Liver (tissue), 9 donors: ENCODE data around the gene GSKIP. TPM values are rescaled to one million over a fixed set of nuclear protein-coding genes. Genes with fewer than 3 reads are reported as not detected.

Experiments used
- DNase-seq: peaks from one replicate; pipeline ENCODE4 v3.0.0-alpha.2; 2017; ENCODE audit warnings: low spot score
- H3K27ac ChIP-seq, 2 donors: one replicate each; pipeline ENCODE4 v1.7.0; 2013; ENCODE audit warnings: inconsistent platforms in 2 of 2, low read length in 2 of 2, control low read depth in 1 of 2, low read depth in 1 of 2, mild to moderate bottlenecking in 1 of 2
- H3K27me3 ChIP-seq, 4 donors: one replicate each; pipeline versions ENCODE4 v1.6.1 to v1.7.0; 2013; ENCODE audit warnings: low read length in 3 of 4, inconsistent platforms in 1 of 4, mild to moderate bottlenecking in 1 of 4, moderate library complexity in 1 of 4; ENCODE audit not compliant: control insufficient read depth in 4 of 4, insufficient read depth in 4 of 4
- H3K36me3 ChIP-seq, 4 donors: one replicate each; pipeline versions ENCODE4 v1.6.1 to v1.7.0; 2013; ENCODE audit warnings: low read length in 3 of 4, mild to moderate bottlenecking in 3 of 4, low read depth in 1 of 4, moderate library complexity in 1 of 4; ENCODE audit not compliant: control insufficient read depth in 4 of 4, insufficient read depth in 3 of 4
- H3K4me1 ChIP-seq, 4 donors: one replicate each; pipeline versions ENCODE4 v1.6.1 to v1.7.0; 2013; ENCODE audit warnings: low read length in 3 of 4, mild to moderate bottlenecking in 3 of 4, moderate library complexity in 1 of 4; ENCODE audit not compliant: control insufficient read depth in 4 of 4, insufficient read depth in 4 of 4
- H3K4me3 ChIP-seq, 3 donors: one replicate each; pipeline versions ENCODE4 v1.6.1 to v1.7.0; 2013; ENCODE audit warnings: low read length in 3 of 3, control low read depth in 1 of 3, low read depth in 1 of 3, mild to moderate bottlenecking in 1 of 3
- H3K9ac ChIP-seq, 2 donors: one replicate each; pipeline ENCODE4 v1.7.0; 2013; ENCODE audit warnings: low read length in 2 of 2, mild to moderate bottlenecking in 2 of 2, moderate library complexity in 2 of 2, control low read depth in 1 of 2, low read depth in 1 of 2
- H3K9me3 ChIP-seq, 4 donors: one replicate each; pipeline versions ENCODE4 v1.6.1 to v1.7.0; 2013; ENCODE audit warnings: low read length in 3 of 4; ENCODE audit not compliant: control insufficient read depth in 4 of 4
- ATF3 ChIP-seq: IDR thresholded peaks from 2 replicates; pipeline ENCODE4 v1.6.1; 2016; ENCODE audit warnings: antibody characterized with exemption
- CTCF ChIP-seq: fragments of 150-350 bp; IDR thresholded peaks from 2 replicates; pipeline ENCODE4 v1.5.1; 2017; ENCODE audit warnings: improper control_type of control experiment, low read depth, low read length; ENCODE audit not compliant: missing input control
- EGR1 ChIP-seq, 2 donors: IDR thresholded peaks; 2 replicates each; pipeline ENCODE4 v1.6.1; 2016 to 2018; ENCODE audit warnings: antibody characterized with exemption in 2 of 2, low read depth in 2 of 2
- FOXA1 ChIP-seq: IDR thresholded peaks from 2 replicates; pipeline ENCODE4 v1.6.1; 2016; ENCODE audit warnings: antibody characterized with exemption
- FOXA2 ChIP-seq: IDR thresholded peaks from 2 replicates; pipeline ENCODE4 v1.6.1; 2016; ENCODE audit warnings: antibody characterized with exemption
- GABPA ChIP-seq, 2 donors: IDR thresholded peaks in 1 of 2; conservative IDR thresholded peaks in 1 of 2; 2 replicates each; pipeline ENCODE4 v1.6.1; 2016; ENCODE audit warnings: antibody characterized with exemption in 2 of 2, mild to moderate bottlenecking in 1 of 2, moderate library complexity in 1 of 2
- HNF4A ChIP-seq, 2 donors: conservative IDR thresholded peaks; 2 replicates each; pipeline ENCODE4 v1.6.1; 2016; ENCODE audit warnings: antibody characterized with exemption in 2 of 2, mild to moderate bottlenecking in 2 of 2
- HNF4G ChIP-seq: IDR thresholded peaks from 2 replicates; pipeline ENCODE4 v1.6.1; 2016; ENCODE audit warnings: antibody characterized with exemption
- JUND ChIP-seq, 2 donors: IDR thresholded peaks; 2 replicates each; pipeline ENCODE4 v1.6.1; 2016; ENCODE audit warnings: antibody characterized with exemption in 2 of 2
- MAX ChIP-seq: IDR thresholded peaks from 2 replicates; pipeline ENCODE4 v1.6.1; 2016; ENCODE audit warnings: antibody characterized with exemption
- NR2F2 ChIP-seq: IDR thresholded peaks from 2 replicates; pipeline ENCODE4 v1.6.1; 2016; ENCODE audit warnings: antibody characterized with exemption
- RAD21 ChIP-seq, 2 donors: IDR thresholded peaks; 2 replicates each; pipeline ENCODE4 v1.6.1; 2016; ENCODE audit warnings: antibody characterized with exemption in 2 of 2, mild to moderate bottlenecking in 2 of 2
- REST ChIP-seq: IDR thresholded peaks from 2 replicates; pipeline ENCODE4 v1.6.1; 2016; ENCODE audit warnings: antibody characterized with exemption, mild to moderate bottlenecking
- RXRA ChIP-seq, 2 donors: IDR thresholded peaks; 2 replicates each; pipeline ENCODE4 v1.6.1; 2017 to 2018; ENCODE audit warnings: antibody characterized with exemption in 2 of 2, mild to moderate bottlenecking in 1 of 2
- SP1 ChIP-seq: IDR thresholded peaks from 2 replicates; pipeline ENCODE4 v1.6.1; 2018; ENCODE audit warnings: antibody characterized with exemption, mild to moderate bottlenecking
- TAF1 ChIP-seq: conservative IDR thresholded peaks from 2 replicates; pipeline ENCODE4 v1.6.1; 2016; ENCODE audit warnings: antibody characterized with exemption, mild to moderate bottlenecking
- YY1 ChIP-seq: IDR thresholded peaks from 2 replicates; pipeline ENCODE4 v1.6.1; 2016; ENCODE audit warnings: antibody characterized with exemption, mild to moderate bottlenecking
- ZBTB33 ChIP-seq: IDR thresholded peaks from 2 replicates; pipeline ENCODE4 v1.6.1; 2016; ENCODE audit warnings: antibody characterized with exemption
- WGBS: extraction: QIAGEN DNeasy Blood & Tissue Kit; methylation state at CpG from one replicate; pipeline ENCODE4 v1.1.7; 2013; 5-methylcytosine and 5-hydroxymethylcytosine counted together
- polyA plus RNA-seq, 2 donors: library from polyadenylated mRNA; stranded (reverse) in 1 of 2; unstranded in 1 of 2; fragments of 200-250 nt in 1 of 2; fragments of >200 nt in 1 of 2; fragmentation: Nextera tagmentation in 1 of 2; extraction: Ambion mirVana in 1 of 2; gene quantifications; one replicate each; pipeline versions ENCODE4 v1.2.1 to v1.2.3, GENCODE V29; 2013 to 2015
- total RNA-seq, 2 donors: library from RNA; depleted of rRNA; stranded (reverse); fragments of >200 nt; gene quantifications; one replicate each; pipeline ENCODE4 v1.2.3, GENCODE V29; 2014
- donor health status: healthy.
- donor health status: healthy.
- donor health status: healthy.
- donor health status: healthy.
- donor health status: healthy.

Gene GSKIP
- total and polyA plus RNA-seq, 4 donors = 10.9 to 23.7 (median 14.4) TPM

- TF ChIP-seq CTCF (no peak), ATF3 (no peak), EGR1 (IDR thresholded peaks at IDR 0.05; ENCODE audit: low read depth in 2 of 2) (no peak)
Observed at GRCh38 chr14:96403409-96403808, 40.1 kb downstream of the GSKIP start (continued).

- no peaks in the 10 kb centered on the region for H3K4me1 ChIP-seq
- 60% methylated on average over 1 of the region's 1 CpG for whole genome bisulfite sequencing
- H3K27ac ChIP-seq = no peak overlapping the region
- no peaks in the 10 kb centered on the region for H3K36me3 ChIP-seq
- no peaks in the 10 kb centered on the region for H3K9me3 ChIP-seq
- H3K4me3 ChIP-seq = no peak overlapping the region
- no peak for TF ChIP-seq FOXA1
- no peak for TF ChIP-seq MAX
- TF ChIP-seq JUND (IDR thresholded peaks at IDR 0.05) = no peak
- TF ChIP-seq TAF1 = no peak
- no peak for TF ChIP-seq YY1
- no peak for TF ChIP-seq HNF4A (conservative IDR thresholded peaks at IDR 0.05)
- no peak for TF ChIP-seq FOXA2
- TF ChIP-seq ATF3 = no peak
- no peak for TF ChIP-seq GABPA (IDR thresholded peaks at IDR 0.05 in 1 of 2, conservative IDR thresholded peaks at IDR 0.05 in 1 of 2)
- TF ChIP-seq HNF4G = no peak
- no peak for TF ChIP-seq RXRA (IDR thresholded peaks at IDR 0.05)
- no peak for TF ChIP-seq CTCF
- TF ChIP-seq EGR1 (IDR thresholded peaks at IDR 0.05; ENCODE audit: low read depth in 2 of 2) = no peak
- no peak for TF ChIP-seq SP1
- TF ChIP-seq NR2F2 = no peak
- no peak for TF ChIP-seq ZBTB33
- no peak for TF ChIP-seq RAD21 (IDR thresholded peaks at IDR 0.05)
- no peak for TF ChIP-seq REST
- H3K27me3 ChIP-seq = no peaks in the 10 kb centered on the region
- H3K9ac ChIP-seq = no peak overlapping the region
- DNase-seq = no peak
Observed at GRCh38 chr14:96405677-96406076, 42.4 kb downstream of the GSKIP start.
